Activated CD8-positive, alpha-beta T cell treated with anti-CD3 and anti-CD28 coated beads, Interleukin-2, amount 10 ng/mL, durations not matched to agents 7 days and 5 days (primary cell): Measurements from ENCODE around the gene PNMT. TPM values are rescaled to one million over a fixed set of nuclear protein-coding genes. Genes with fewer than 3 reads are reported as not detected.
A peak's percentile ranks its signal among the peaks of the same experiment; 100 is the strongest.

Experiments
- ATAC-seq: fragments of 150-1000 bp; cut with Tn5 transposase; one replicate; pipeline ENCODE4 v1.10.0; 2021; ENCODE audit warnings: moderate library complexity
- CTCF ChIA-PET: fragments of 350-600 bp; sonication (Branson Sonifier 250); formaldehyde crosslinking; loops from one replicate; lab custom pipeline; 2021; ENCODE audit warnings: antibody characterized with exemption; lab: Charles Lee
- POLR2A ChIA-PET: fragments of 350-600 bp; sonication (Branson Sonifier 250); formaldehyde crosslinking; loops from one replicate; lab custom pipeline; 2021; ENCODE audit warnings: antibody characterized with exemption; lab: Charles Lee
- DNase-seq: peaks from one replicate; pipeline ENCODE4 v3.0.0-alpha.2; 2020
- H3K27ac Mint-ChIP-seq: one replicate; pipeline ENCODE4 v1.8.0; 2021; ENCODE audit warnings: mild to moderate bottlenecking, mixed read lengths
- H3K27me3 Mint-ChIP-seq: one replicate; pipeline ENCODE4 v1.8.0; 2021; ENCODE audit warnings: low read depth, mixed read lengths
- H3K36me3 Mint-ChIP-seq: one replicate; pipeline ENCODE4 v1.8.0; 2021; ENCODE audit warnings: low read depth, mixed read lengths
- H3K4me1 Mint-ChIP-seq: one replicate; pipeline ENCODE4 v1.8.0; 2021; ENCODE audit warnings: low read depth, mixed read lengths
- H3K4me3 Mint-ChIP-seq: one replicate; pipeline ENCODE4 v1.8.0; 2021; ENCODE audit warnings: mild to moderate bottlenecking, mixed read lengths
- H3K9me3 Mint-ChIP-seq: one replicate; pipeline ENCODE4 v1.8.0; 2022; ENCODE audit warnings: mixed read lengths; ENCODE audit not compliant: insufficient read depth
- total RNA-seq, 2 experiments: library from RNA; stranded (reverse); gene quantifications; one replicate each; pipeline ENCODE4 v1.2.3, GENCODE V29; 2021

PNMT gene
- total RNA-seq, 2 experiments from 2014 or later = not detected

GRCh38 chr17:39642291-39643074 is 25.8 kb upstream of the PNMT start:
- CTCF ChIA-PET = interaction anchor here (1.0 to 10.6 kb wide), 4 partner anchors 8 to 21 kb away, joined by 3 to 115 read pairs (median 50); no protein-coding TSS in a partner anchor
- peaks cover 72% of the 10 kb centered on the region for H3K4me1 Mint-ChIP-seq
- H3K4me3 Mint-ChIP-seq = no peak overlapping the region
- DNase-seq = no peak
- peaks cover 13% of the 10 kb centered on the region for H3K36me3 Mint-ChIP-seq
- peak overlapping the region; percentile 28 for H3K27ac Mint-ChIP-seq
- ATAC-seq = no peak
- no peaks in the 10 kb centered on the region for H3K27me3 Mint-ChIP-seq
- no peaks in the 10 kb centered on the region for H3K9me3 Mint-ChIP-seq
- POLR2A ChIA-PET = no interaction called here

- H3K27ac Mint-ChIP-seq = no peak overlapping the region
- H3K27me3 Mint-ChIP-seq = no peaks in the 10 kb centered on the region
- H3K36me3 Mint-ChIP-seq = peaks cover 8% of the 10 kb centered on the region
- H3K9me3 Mint-ChIP-seq = no peaks in the 10 kb centered on the region
- H3K4me1 Mint-ChIP-seq = peaks cover 64% of the 10 kb centered on the region
- no peak overlapping the region for H3K4me3 Mint-ChIP-seq
- ChIA-PET POLR2A (no interaction called here), CTCF (interaction anchor here (1.0 to 10.6 kb wide), 5 partner anchors 9 to 22 kb away, joined by 3 to 115 read pairs (median 4); no protein-coding TSS in a partner anchor)
- DNase-seq (no peak), ATAC-seq (no peak)
Measured at GRCh38 chr17:39643271-39643670, 25.0 kb upstream of the PNMT start.

GRCh38 chr17:39647256-39647655 is 21.0 kb upstream of the PNMT start:
- H3K27ac Mint-ChIP-seq = no peak overlapping the region
- ChIA-PET POLR2A (interaction anchor here (0.8 to 1.5 kb wide), 2 partner anchors 9 to 202 kb away, joined by 3 to 5 read pairs; no protein-coding TSS in a partner anchor), CTCF (interaction anchor here (1.6 to 9.0 kb wide), 2 partner anchors 13 to 24 kb away, joined by 5 to 156 read pairs; partner anchors contain the start of gene PPP1R1B)
- no peak overlapping the region for H3K4me3 Mint-ChIP-seq
- no peak for DNase-seq
- H3K27me3 Mint-ChIP-seq = no peaks in the 10 kb centered on the region
- peaks cover 43% of the 10 kb centered on the region for H3K4me1 Mint-ChIP-seq
- no peak for ATAC-seq
- peaks cover 7% of the 10 kb centered on the region for H3K36me3 Mint-ChIP-seq
- no peaks in the 10 kb centered on the region for H3K9me3 Mint-ChIP-seq

DNA sequence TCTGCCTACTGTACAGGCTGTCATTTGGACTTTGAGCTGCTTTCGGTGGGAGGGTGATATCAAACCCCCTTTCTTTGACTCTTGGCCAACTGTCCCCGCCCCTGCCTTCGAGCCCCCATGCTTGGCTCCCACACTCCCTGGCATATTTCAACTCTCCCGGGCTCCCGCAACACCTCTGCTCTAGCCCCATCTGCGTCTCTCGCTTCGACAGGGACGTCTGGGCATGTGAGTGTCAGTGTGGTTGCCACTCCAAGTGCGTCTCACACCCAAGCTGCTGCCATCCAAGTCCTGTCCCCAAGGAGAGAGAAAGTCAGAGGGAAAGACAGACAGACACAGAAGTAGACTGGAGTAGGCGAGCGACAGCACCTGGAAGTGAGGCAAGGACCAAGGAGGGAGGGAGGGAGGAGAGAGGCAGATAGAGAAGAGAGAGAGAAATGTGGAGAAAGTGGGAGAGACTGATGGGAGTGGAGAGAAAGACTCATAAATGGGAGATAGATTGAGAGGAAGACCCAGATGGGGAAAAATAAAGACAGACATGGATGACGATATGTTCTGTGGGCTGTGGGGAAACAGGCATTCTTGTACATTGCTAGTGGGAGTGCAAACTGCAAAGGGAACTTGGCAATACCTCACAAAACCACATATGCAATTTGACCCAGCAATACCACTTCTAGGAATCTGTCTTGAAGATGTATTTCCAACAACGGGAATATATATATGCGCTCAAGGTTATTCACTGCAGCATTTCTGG is 19.5 kb upstream of the PNMT start:
- Mint-ChIP-seq H3K27me3 (no peaks in the 10 kb centered on the region), H3K4me1 (peaks cover 33% of the 10 kb centered on the region)
- POLR2A ChIA-PET = interaction anchor here (1.1 to 1.5 kb wide), 2 partner anchors 11 to 186 kb away, joined by 3 to 5 read pairs; no protein-coding TSS in a partner anchor

GRCh38 chr17:39650121-39650579 is 18.1 kb upstream of the PNMT start:
- Mint-ChIP-seq H3K4me3 (no peak overlapping the region), H3K4me1 (peaks cover 31% of the 10 kb centered on the region), H3K36me3 (peaks cover 12% of the 10 kb centered on the region), H3K27me3 (no peaks in the 10 kb centered on the region), H3K9me3 (no peaks in the 10 kb centered on the region), H3K27ac (no peak overlapping the region)
- CTCF ChIA-PET = interaction anchor here (1.6 to 9.0 kb wide), 3 partner anchors 16 to 35 kb away, joined by 4 to 156 read pairs (median 45); partner anchors contain the start of gene PPP1R1B
- ATAC-seq = no peak
- DNase-seq = no peak
- POLR2A ChIA-PET = no interaction called here

More for the DNA sequence above, 19.5 kb upstream of the PNMT start:
- CTCF ChIA-PET = interaction anchor here (0.9 to 9.0 kb wide), 5 partner anchors 14 to 81 kb away, joined by 3 to 156 read pairs (median 5); partner anchors contain the start of genes PNMT and PPP1R1B
- Mint-ChIP-seq H3K4me3 (no peak overlapping the region), H3K9me3 (no peaks in the 10 kb centered on the region), H3K27ac (no peak overlapping the region), H3K36me3 (peaks cover 10% of the 10 kb centered on the region)
- ATAC-seq (no peak), DNase-seq (no peak)

DNA sequence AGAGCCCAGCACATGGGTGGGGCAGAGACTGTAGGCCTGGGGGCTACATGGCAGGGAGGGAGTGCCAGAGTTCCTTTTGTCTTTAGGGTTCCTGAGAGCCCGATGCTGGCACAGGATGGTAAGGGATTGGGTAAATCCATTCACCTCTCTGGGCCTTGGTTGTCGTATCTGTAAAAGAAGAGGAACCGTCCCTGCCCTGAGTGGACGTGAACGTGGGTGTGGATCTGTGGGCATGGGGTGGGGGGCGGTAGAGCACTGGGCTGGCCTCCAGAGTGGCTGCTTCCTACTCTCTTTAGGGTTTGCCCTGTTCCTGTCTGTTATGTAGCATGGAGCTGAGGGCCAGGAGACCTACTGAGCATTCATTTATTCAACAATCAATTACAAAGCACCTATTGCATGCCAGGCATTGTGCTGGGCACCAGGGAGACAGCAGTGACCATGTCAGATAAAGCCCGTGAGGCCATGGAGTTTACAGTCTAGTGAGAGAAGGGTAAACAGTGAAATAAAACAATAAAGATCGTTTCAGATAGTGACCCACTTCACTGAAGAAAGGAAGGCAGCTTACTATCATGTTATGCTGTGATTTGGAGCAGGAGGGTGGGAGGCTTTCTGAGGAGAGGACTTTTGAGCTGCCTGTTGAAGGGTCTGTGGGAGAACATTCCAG is 16.2 kb upstream of the PNMT start:
- Mint-ChIP-seq H3K9me3 (no peaks in the 10 kb centered on the region), H3K27me3 (no peaks in the 10 kb centered on the region), H3K27ac (peak overlapping the region; percentile 37), H3K36me3 (peaks cover 14% of the 10 kb centered on the region), H3K4me3 (no peak overlapping the region), H3K4me1 (peaks cover 31% of the 10 kb centered on the region)
- ATAC-seq (no peak), DNase-seq (no peak)
- ChIA-PET CTCF (interaction anchor here (0.7 to 9.0 kb wide), 10 partner anchors 11 to 97 kb away, joined by 3 to 156 read pairs (median 5); partner anchors contain the start of genes PNMT, PPP1R1B and STARD3), POLR2A (no interaction called here)

- no peak overlapping the region for H3K4me3 Mint-ChIP-seq
- DNase-seq (no peak), ATAC-seq (peak; percentile 21)
- H3K27me3 Mint-ChIP-seq = no peaks in the 10 kb centered on the region
- H3K9me3 Mint-ChIP-seq = no peaks in the 10 kb centered on the region
- H3K36me3 Mint-ChIP-seq = peaks cover 15% of the 10 kb centered on the region
- ChIA-PET POLR2A (no interaction called here), CTCF (interaction anchor here (0.7 to 9.0 kb wide), 12 partner anchors 12 to 100 kb away, joined by 3 to 156 read pairs (median 8); partner anchors contain the start of genes PNMT, PPP1R1B and STARD3)
- peak overlapping the region; percentile 37 for H3K27ac Mint-ChIP-seq
- peaks cover 32% of the 10 kb centered on the region for H3K4me1 Mint-ChIP-seq
Measured at GRCh38 chr17:39652587-39653315, 15.5 kb upstream of the PNMT start.

DNA sequence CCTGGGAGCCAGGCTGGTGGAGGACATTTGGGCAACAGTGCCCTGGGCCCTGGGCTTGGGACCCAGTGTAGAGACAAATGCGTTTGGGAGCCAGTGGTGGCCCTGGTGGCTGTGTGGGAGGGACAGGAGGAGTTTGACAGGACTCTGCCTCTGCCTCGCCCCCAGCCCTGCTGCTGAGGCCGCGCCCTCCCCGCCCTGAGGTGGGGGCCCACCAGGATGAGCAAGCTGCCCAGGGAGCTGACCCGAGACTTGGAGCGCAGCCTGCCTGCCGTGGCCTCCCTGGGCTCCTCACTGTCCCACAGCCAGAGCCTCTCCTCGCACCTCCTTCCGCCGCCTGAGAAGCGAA is 15.0 kb upstream of the PNMT start:
- no peaks in the 10 kb centered on the region for H3K9me3 Mint-ChIP-seq
- DNase-seq (no peak), ATAC-seq (no peak)
- ChIA-PET POLR2A (no interaction called here), CTCF (interaction anchor here (0.5 to 9.0 kb wide), 23 partner anchors 9 to 890 kb away, joined by 3 to 156 read pairs (median 6); partner anchors contain the start of genes ERBB2, MIEN1, PGAP3 and PNMT)
- H3K4me1 Mint-ChIP-seq = peaks cover 37% of the 10 kb centered on the region
- H3K36me3 Mint-ChIP-seq = peaks cover 16% of the 10 kb centered on the region
- no peak overlapping the region for H3K4me3 Mint-ChIP-seq
- no peak overlapping the region for H3K27ac Mint-ChIP-seq
- no peaks in the 10 kb centered on the region for H3K27me3 Mint-ChIP-seq

DNA sequence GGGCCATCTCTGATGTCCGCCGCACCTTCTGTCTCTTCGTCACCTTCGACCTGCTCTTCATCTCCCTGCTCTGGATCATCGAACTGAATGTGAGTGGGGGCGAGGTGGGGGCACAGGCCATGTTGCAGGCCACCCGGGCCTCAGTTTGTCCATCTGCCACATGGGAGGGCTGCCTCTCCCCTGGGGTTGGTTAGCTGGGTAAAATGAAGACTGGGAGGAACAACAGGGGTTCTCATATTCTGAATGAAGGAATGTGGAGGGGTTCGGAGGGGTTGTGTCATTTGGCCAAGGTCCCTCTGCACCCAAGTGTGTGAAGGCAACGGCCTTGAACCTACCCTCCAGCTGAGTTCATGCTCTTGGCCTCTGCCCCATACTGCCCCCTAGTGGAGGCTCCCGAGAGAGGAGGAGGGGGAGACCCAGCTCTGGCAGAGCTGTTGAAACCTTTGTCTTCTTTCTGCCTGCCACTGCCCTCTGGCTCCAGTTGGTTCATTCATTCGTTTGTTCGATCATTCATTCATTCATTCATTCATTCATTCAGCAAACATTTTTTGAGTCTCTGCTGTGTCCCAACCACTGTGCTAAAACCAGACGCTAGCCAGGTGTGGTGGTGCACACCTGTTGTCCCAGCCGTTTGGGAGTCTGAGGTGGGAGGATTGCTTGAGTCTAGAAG is 14.5 kb upstream of the PNMT start:
- Mint-ChIP-seq H3K27me3 (no peaks in the 10 kb centered on the region), H3K27ac (no peak overlapping the region), H3K4me3 (no peak overlapping the region), H3K36me3 (peaks cover 18% of the 10 kb centered on the region), H3K9me3 (no peaks in the 10 kb centered on the region), H3K4me1 (peaks cover 37% of the 10 kb centered on the region)
- DNase-seq = peak; percentile 88
- CTCF ChIA-PET = interaction anchor here (0.5 to 9.0 kb wide), 27 partner anchors 9 to 890 kb away, joined by 3 to 156 read pairs (median 5); partner anchors contain the start of genes ERBB2, MIEN1, PGAP3 and PNMT
- POLR2A ChIA-PET = interaction anchor here (0.8 kb wide), 1 partner anchor 193 kb away, joined by 3 read pairs; no protein-coding TSS in a partner anchor
- ATAC-seq = peak; percentile 85

DNA sequence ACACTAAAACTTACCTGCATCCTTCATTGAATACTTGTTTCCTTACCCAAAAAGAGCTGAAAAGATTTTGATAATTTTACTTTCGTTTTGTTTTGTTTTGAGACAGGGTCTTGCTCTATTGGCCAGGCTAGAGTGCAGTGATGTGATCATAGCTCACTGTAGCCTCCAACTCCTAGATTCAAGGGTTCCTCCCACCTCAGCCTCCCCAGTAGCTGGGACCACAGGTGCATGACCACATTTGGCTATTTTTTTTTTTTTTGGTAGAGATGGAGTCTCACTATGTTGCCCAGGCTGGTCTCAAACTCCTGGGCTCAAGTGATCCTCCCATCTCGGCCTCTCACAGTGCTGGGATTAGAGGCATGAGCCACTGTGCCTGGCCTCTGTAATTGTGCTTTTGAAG is 13.1 kb upstream of the PNMT start:
- Mint-ChIP-seq H3K4me3 (no peak overlapping the region), H3K36me3 (peaks cover 19% of the 10 kb centered on the region), H3K27me3 (no peaks in the 10 kb centered on the region), H3K9me3 (no peaks in the 10 kb centered on the region), H3K4me1 (peaks cover 43% of the 10 kb centered on the region), H3K27ac (no peak overlapping the region)
- ChIA-PET POLR2A (interaction anchor here (0.6 to 1.9 kb wide), 3 partner anchors 33 to 65 kb away, joined by 3 to 5 read pairs (median 3); partner anchors contain the start of gene PGAP3), CTCF (interaction anchor here (0.7 to 9.0 kb wide), 16 partner anchors 13 to 241 kb away, joined by 3 to 156 read pairs (median 8); partner anchors contain the start of genes MIEN1, PGAP3, PNMT and PPP1R1B)
- DNase-seq (no peak), ATAC-seq (no peak)
